HUES6 (cell line): ENCODE measurements around the gene B4GALT7.
"Not testable (repeated sequence)": the region's sequence is repeated elsewhere in the genome, so short reads cannot be mapped to it uniquely, and the experiment has no call there.

Experiments
- H3K27ac ChIP-seq: 2 replicates; pipeline ENCODE4 v1.7.0; 2013; ENCODE audit warnings: low read depth, mild to moderate bottlenecking, low read length, inconsistent platforms
- H3K27me3 ChIP-seq: 2 replicates; pipeline ENCODE4 v1.6.1; 2013; ENCODE audit warnings: low read length; ENCODE audit not compliant: control insufficient read depth, insufficient read depth
- H3K36me3 ChIP-seq: 2 replicates; pipeline ENCODE4 v1.6.1; 2013; ENCODE audit warnings: low read length; ENCODE audit not compliant: control insufficient read depth, insufficient read depth
- H3K4me1 ChIP-seq: 2 replicates; pipeline ENCODE4 v1.6.1; 2013; ENCODE audit warnings: low read length; ENCODE audit not compliant: control insufficient read depth, insufficient read depth
- H3K4me3 ChIP-seq: 2 replicates; pipeline ENCODE4 v1.5.1; 2013; ENCODE audit warnings: low read depth, low read length
- H3K9ac ChIP-seq: one replicate; pipeline ENCODE4 v1.6.1; 2013; ENCODE audit warnings: mild to moderate bottlenecking, low read length
- H3K9me3 ChIP-seq: 2 replicates; pipeline ENCODE4 v1.6.1; 2013; ENCODE audit warnings: low read depth, low read length; ENCODE audit not compliant: control insufficient read depth, insufficient read depth

Gene B4GALT7

GRCh38 chr5:177658542-177658941, 58.6 kb downstream of the B4GALT7 start:
- H3K36me3 ChIP-seq, H3K4me3 ChIP-seq: not testable (repeated sequence)

More at GRCh38 chr5:177658542-177658941, 58.6 kb downstream of the B4GALT7 start:
- H3K4me1 ChIP-seq, H3K9ac ChIP-seq, H3K27me3 ChIP-seq, H3K27ac ChIP-seq, H3K9me3 ChIP-seq: not testable (repeated sequence)
